Stimulated activated effector memory CD8-positive, alpha-beta T cell treated with anti-CD3 and anti-CD28 coated beads, Interleukin-12 subunit alpha, Interleukin-12 subunit beta, amount 100 ng/mL, for 72 hours (primary cell): ENCODE measurements around the gene EFTUD2.

Experiments used
- ATAC-seq: fragments of 150-1000 bp; cut with Tn5 transposase; 2 replicates; pipeline ENCODE4 v1.10.0; 2021
- DNase-seq, 2 donors: peaks; one replicate each; pipeline ENCODE4 v3.0.0; 2021 to 2022; ENCODE audit warnings: low spot score in 2 of 2
- H3K27ac Mint-ChIP-seq: one replicate; pipeline ENCODE4 v1.8.0; 2022; ENCODE audit warnings: mild to moderate bottlenecking, mixed read lengths
- H3K36me3 Mint-ChIP-seq: one replicate; pipeline ENCODE4 v1.8.0; 2022; ENCODE audit warnings: mild to moderate bottlenecking, mixed read lengths
- H3K4me1 Mint-ChIP-seq: one replicate; pipeline ENCODE4 v1.8.0; 2022; ENCODE audit warnings: mixed read lengths
- H3K4me3 Mint-ChIP-seq: one replicate; pipeline ENCODE4 v1.8.0; 2022; ENCODE audit warnings: mild to moderate bottlenecking, mixed read lengths
- H3K9me3 Mint-ChIP-seq: one replicate; pipeline ENCODE4 v1.8.0; 2022; ENCODE audit warnings: mixed read lengths

The EFTUD2 gene

DNA sequence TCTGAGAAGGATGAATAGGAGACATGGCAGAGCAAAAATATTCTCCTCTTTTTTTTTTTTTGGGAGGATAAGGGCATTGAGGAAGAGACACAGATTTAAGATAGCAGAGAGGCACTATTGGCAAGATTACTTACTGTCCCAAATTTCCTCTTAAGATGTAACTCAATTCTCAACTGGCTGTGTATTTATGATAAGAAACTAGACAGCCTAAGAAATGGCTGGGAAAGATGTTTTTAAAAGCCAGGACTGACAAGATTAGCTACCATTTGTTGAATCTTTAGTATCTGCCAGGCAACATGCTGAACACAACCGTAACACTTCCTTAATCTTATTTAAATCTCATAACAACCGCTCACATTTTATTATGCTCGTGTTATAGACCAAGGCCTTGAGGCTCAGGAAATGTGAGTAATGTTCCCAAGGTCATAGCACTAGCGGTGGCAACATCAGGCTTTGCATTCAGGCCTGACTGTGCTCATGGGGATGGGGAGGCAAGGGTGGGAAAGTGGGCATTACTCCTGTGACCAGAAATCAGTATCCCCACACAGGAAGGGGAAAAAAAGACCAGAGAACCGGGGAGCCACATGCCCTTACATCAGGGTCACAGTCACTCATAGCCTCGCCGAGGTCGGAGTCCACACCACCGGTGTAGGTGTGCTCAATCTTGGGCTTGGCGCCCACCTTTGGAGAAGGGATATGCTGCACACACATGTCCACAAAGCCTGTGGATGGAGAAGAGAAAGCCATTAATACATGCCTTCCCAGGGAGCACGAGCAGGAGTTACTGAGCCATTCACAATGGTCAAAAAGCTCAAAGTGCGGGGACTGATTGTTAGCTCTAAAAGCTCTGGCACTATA, 36.0 kb downstream of the EFTUD2 start:
- Mint-ChIP-seq H3K4me1 (no peaks in the 10 kb centered on the region), H3K4me3 (no peak overlapping the region), H3K27ac (no peak overlapping the region), H3K36me3 (peaks cover 100% of the 10 kb centered on the region), H3K9me3 (no peaks in the 10 kb centered on the region)
- no peak for DNase-seq
- ATAC-seq: no peak

- H3K36me3 Mint-ChIP-seq: peaks cover 100% of the 10 kb centered on the region
- no peak overlapping the region for H3K4me3 Mint-ChIP-seq
- H3K27ac Mint-ChIP-seq: no peak overlapping the region
- ATAC-seq (no peak), DNase-seq (no peak)
- no peaks in the 10 kb centered on the region for H3K4me1 Mint-ChIP-seq
- no peaks in the 10 kb centered on the region for H3K9me3 Mint-ChIP-seq
Measured at GRCh38 chr17:44862278-44862914, 36.8 kb downstream of the EFTUD2 start.

DNA sequence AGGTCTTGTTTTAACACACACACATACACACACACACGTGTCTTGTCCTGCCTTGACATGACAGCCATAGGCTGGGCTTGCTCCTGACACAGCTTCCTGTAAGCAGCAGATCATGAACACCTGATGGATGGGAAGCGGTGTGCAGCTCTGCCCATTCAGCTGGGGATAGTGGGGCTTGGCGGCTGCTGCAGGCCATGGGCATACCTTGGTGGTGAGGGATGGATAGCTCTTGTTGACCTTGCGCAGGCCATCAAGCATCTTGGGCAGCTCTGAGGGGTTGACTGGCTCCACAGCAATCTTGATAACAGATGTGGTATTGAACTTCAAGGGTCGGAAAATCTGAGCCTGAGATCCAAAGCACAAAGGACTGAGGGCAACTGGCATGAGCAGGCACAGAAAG, 39.5 kb downstream of the EFTUD2 start:
- DNase-seq (no peak), ATAC-seq (no peak)
- Mint-ChIP-seq H3K4me1 (no peaks in the 10 kb centered on the region), H3K27ac (no peak overlapping the region), H3K4me3 (no peak overlapping the region), H3K36me3 (peaks cover 100% of the 10 kb centered on the region), H3K9me3 (no peaks in the 10 kb centered on the region)

DNA sequence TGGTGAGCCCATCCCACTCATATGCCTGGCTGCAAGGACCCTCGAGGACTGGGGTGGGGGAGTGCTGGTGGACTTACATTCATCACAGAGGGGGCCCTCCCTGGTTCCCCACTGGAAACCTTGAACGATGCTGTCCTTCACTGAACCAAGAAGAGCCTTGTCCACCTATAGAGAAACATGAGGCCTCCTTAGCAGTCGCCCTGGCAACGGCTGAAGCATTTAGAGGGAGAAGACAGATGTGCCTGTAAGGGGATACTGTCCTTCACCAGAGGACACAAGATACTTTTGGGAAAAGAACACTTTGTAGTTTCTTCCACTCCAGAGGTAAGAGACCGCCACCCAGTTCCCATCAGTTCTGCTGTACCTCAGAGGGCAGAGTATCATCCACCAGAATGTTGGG, 45.1 kb downstream of the EFTUD2 start:
- no peaks in the 10 kb centered on the region for H3K4me1 Mint-ChIP-seq
- ATAC-seq (no peak), DNase-seq (no peak)
- no peaks in the 10 kb centered on the region for H3K9me3 Mint-ChIP-seq
- no peak overlapping the region for H3K4me3 Mint-ChIP-seq
- peaks cover 95% of the 10 kb centered on the region for H3K36me3 Mint-ChIP-seq
- H3K27ac Mint-ChIP-seq: peak overlapping the region; percentile 67

GRCh38 chr17:44850612-44851011, 48.6 kb downstream of the EFTUD2 start:
- no peak for ATAC-seq
- Mint-ChIP-seq H3K9me3 (no peaks in the 10 kb centered on the region), H3K4me1 (peaks cover 5% of the 10 kb centered on the region), H3K27ac (peak overlapping the region; percentile 56), H3K4me3 (no peak overlapping the region), H3K36me3 (peaks cover 59% of the 10 kb centered on the region)
- no peak for DNase-seq

DNA sequence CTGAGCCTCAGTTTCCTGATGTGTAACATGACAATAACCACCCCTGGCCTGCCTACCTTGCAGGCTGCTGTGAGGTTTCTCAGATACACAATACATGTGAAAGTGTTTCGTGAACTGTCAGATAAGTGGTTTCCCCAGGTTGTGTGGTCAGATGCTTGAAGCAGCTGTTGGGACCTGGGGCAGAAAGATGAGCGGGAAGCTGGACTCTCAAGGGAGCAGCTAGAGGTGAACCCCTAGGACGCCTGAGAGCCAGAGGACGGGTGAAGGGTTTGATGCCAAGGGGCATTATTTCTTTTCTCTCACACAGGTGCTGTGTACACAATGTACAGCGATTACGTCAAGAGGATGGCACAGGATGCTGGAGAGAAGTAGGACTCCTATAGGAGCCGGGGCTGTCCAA, 49.2 kb downstream of the EFTUD2 start:
- peaks cover 5% of the 10 kb centered on the region for H3K4me1 Mint-ChIP-seq
- no peaks in the 10 kb centered on the region for H3K9me3 Mint-ChIP-seq
- ATAC-seq (no peak), DNase-seq (no peak)
- peaks cover 53% of the 10 kb centered on the region for H3K36me3 Mint-ChIP-seq
- H3K4me3 Mint-ChIP-seq: no peak overlapping the region
- peak overlapping the region; percentile 56 for H3K27ac Mint-ChIP-seq

DNA sequence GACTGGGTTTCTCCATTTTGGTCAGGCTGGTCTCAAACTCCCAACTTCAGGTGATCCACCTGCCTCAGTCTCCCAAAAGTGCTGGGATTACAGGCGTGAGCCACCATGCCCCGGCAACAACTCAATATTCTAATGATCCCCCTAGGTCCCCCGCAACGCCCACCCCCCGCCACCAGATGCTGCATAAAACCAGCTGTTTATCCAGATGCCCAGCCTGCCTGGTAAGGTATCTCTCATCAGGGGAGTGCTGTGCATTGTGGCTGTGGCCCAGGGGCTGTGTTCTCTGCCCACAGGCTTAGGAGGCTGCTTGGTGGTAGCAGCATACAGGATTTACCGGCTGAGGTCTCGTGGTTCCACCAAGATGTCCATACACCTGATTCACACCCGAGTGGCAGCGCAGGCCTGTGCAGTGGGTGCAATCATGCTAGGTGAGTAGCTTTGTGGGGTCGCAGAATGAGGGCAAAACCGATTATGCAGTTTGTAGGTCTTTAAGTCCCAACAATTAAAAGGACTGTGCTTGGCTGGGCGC, 50.2 kb downstream of the EFTUD2 start:
- ATAC-seq: no peak
- Mint-ChIP-seq H3K9me3 (no peaks in the 10 kb centered on the region), H3K36me3 (peaks cover 43% of the 10 kb centered on the region), H3K4me1 (peaks cover 5% of the 10 kb centered on the region), H3K4me3 (no peak overlapping the region), H3K27ac (no peak overlapping the region)
- no peak for DNase-seq

DNA sequence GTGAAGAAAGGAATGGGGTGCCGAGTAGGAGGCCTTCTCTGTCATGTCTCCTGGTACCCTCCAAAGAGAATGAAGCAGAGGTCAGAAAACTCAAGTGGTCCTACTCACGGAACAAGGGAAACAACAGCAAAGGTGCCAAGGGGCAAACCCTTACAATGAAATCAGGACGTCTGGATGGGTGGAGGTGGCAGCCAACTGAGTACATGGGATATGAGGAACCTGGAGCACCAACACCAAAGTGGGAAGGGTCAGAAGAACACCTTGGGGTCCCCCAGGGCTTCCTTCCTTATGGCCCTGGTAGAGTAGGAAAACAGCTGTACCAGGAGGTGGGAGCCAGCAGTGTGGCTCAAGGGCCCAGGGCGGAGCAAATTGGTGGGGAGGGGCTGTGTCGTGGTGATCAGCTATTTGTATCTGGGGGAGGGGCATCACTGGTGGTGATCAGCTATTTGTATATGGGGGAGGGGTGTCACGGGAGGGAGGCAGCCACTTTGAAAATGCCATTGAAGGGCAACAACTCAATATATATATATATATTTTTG, 50.9 kb downstream of the EFTUD2 start:
- DNase-seq (no peak), ATAC-seq (no peak)
- H3K27ac Mint-ChIP-seq: peak overlapping the region; percentile 67
- peaks cover 36% of the 10 kb centered on the region for H3K36me3 Mint-ChIP-seq
- peaks cover 5% of the 10 kb centered on the region for H3K4me1 Mint-ChIP-seq
- H3K9me3 Mint-ChIP-seq: no peaks in the 10 kb centered on the region
- H3K4me3 Mint-ChIP-seq: no peak overlapping the region

GRCh38 chr17:44847586-44847985, 51.7 kb downstream of the EFTUD2 start, which contains the start of gene HIGD1B:
TSS of gene HIGD1B (plus strand) at chr17:44847883. CDS start at chr17:44848153, 270 bp downstream.
- Mint-ChIP-seq H3K27ac (peak within 1 kb of the TSS; percentile 84), H3K9me3 (no peaks in the 10 kb centered on the region), H3K36me3 (peaks cover 29% of the 10 kb centered on the region), H3K4me3 (no peak within 1 kb of the TSS), H3K4me1 (peaks cover 5% of the 10 kb centered on the region)
- ATAC-seq (no peak), DNase-seq (no peak)

DNA sequence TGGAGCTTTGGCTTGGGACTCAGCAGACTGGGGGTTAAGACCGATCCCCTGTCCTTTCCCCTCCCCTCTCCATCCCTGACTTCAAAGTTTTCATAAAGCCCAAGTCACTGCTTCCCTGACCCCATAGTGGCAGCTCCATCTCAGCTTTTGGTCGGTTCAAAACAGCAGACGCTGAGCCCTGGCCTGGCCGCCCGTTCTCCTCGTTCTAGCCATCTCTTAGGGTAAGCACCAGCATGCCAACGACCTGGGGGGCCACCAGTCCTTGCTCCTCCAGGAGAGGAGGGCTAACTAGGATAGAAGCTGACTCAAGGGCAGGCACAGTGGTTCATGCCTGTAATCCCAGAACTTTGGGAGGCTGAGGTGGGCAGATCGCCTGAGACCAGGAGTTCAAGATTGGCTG, 53.0 kb downstream of the EFTUD2 start:
- H3K27ac Mint-ChIP-seq: peak overlapping the region; percentile 84
- H3K36me3 Mint-ChIP-seq: peaks cover 15% of the 10 kb centered on the region
- DNase-seq: no peak
- H3K4me1 Mint-ChIP-seq: peaks cover 5% of the 10 kb centered on the region
- H3K4me3 Mint-ChIP-seq: no peak overlapping the region
- ATAC-seq: no peak
- H3K9me3 Mint-ChIP-seq: no peaks in the 10 kb centered on the region

- no peak for DNase-seq
- H3K27ac Mint-ChIP-seq: no peak overlapping the region
Measured at GRCh38 chr17:44844390-44844830, 54.8 kb downstream of the EFTUD2 start.

DNA sequence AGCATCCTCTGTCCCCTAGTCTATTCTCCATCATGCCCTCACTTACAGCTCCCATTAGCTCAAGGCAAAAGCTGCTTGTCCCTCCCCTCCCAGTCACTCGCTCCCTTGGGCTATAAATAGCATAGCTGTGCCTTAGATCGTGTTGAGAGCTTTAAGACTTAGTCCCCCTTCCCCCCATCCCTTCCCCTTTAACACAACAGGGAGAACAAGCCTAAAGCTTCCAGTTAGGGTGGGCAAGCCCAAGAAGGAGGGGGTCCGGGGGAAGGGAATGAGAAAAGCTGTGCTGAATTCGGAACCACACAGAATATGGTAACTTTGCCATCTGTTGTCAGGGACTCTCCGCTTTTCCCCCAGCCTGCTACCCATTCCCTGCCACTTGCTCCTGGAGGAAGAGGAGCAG, 56.5 kb downstream of the EFTUD2 start:
- no peak for DNase-seq
- Mint-ChIP-seq H3K4me1 (peaks cover 5% of the 10 kb centered on the region), H3K4me3 (no peak overlapping the region), H3K27ac (no peak overlapping the region), H3K36me3 (no peaks in the 10 kb centered on the region), H3K9me3 (no peaks in the 10 kb centered on the region)
- no peak for ATAC-seq

More at GRCh38 chr17:44844390-44844830, 54.8 kb downstream of the EFTUD2 start:
- H3K9me3 Mint-ChIP-seq: no peaks in the 10 kb centered on the region
- H3K36me3 Mint-ChIP-seq: no peaks in the 10 kb centered on the region
- no peak for ATAC-seq
- H3K4me3 Mint-ChIP-seq: no peak overlapping the region
- H3K4me1 Mint-ChIP-seq: peaks cover 5% of the 10 kb centered on the region

DNA sequence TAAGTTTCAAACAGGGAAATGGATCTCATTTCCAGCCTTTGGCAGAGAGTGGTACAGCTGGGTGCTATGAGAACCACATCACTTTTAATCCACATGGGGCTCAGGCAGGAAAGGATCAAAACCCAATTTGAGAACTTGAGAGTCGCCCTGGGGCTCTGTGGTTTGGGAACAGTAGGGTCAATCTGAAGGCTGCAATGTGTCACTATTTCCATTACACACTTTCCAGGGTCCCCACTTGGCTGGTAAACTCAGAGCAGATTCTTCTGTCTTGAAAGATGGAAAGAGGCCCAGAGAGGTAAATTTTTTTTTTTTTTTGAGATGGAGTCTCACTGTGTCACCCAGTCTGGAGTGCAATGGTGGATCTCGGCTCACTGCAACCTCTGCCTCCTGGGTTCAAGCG, 58.3 kb downstream of the EFTUD2 start:
- Mint-ChIP-seq H3K27ac (no peak overlapping the region), H3K4me1 (no peaks in the 10 kb centered on the region), H3K9me3 (no peaks in the 10 kb centered on the region), H3K4me3 (no peak overlapping the region), H3K36me3 (no peaks in the 10 kb centered on the region)
- ATAC-seq: peak; percentile 24
- DNase-seq: no peak

GRCh38 chr17:44840274-44840673, 59.0 kb downstream of the EFTUD2 start:
- ATAC-seq (no peak), DNase-seq (no peak)
- Mint-ChIP-seq H3K36me3 (no peaks in the 10 kb centered on the region), H3K4me3 (no peak overlapping the region), H3K4me1 (no peaks in the 10 kb centered on the region), H3K9me3 (no peaks in the 10 kb centered on the region), H3K27ac (no peak overlapping the region)

GRCh38 chr17:44837196-44837595, 62.0 kb downstream of the EFTUD2 start:
- H3K4me3 Mint-ChIP-seq: no peak overlapping the region
- no peak overlapping the region for H3K27ac Mint-ChIP-seq
- no peak for ATAC-seq
- no peaks in the 10 kb centered on the region for H3K9me3 Mint-ChIP-seq
- no peaks in the 10 kb centered on the region for H3K36me3 Mint-ChIP-seq
- no peaks in the 10 kb centered on the region for H3K4me1 Mint-ChIP-seq
- no peak for DNase-seq
